ENCODE data around the gene OR2C3.

DNA sequence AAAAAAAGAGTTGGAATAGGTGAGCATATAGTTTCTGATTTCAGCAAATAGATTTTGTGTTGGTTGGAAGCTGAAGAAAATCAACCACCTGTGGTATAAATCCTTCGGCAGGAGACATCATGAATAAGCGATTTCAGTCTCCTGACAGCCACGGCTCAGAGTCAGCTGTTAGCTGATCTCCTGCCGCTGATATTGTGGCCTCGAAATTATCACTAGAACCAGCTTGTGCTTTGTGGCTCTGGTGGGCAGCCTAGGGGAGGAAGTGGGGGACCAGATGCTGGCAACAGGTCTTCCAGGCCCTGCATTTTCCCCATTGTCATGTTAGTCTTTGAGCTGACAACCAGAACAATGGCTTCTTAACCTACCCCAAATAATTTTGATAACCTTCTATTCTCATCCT is 11.9 kb upstream of the OR2C3 start:
- no peak for TF ChIP-seq EP300 (IDR thresholded peaks at IDR 0.05; ENCODE audit: borderline replicate concordance in 1 of 2, low read depth in 2 of 2, low read length in 2 of 2)
- TF ChIP-seq, protein P1, sequence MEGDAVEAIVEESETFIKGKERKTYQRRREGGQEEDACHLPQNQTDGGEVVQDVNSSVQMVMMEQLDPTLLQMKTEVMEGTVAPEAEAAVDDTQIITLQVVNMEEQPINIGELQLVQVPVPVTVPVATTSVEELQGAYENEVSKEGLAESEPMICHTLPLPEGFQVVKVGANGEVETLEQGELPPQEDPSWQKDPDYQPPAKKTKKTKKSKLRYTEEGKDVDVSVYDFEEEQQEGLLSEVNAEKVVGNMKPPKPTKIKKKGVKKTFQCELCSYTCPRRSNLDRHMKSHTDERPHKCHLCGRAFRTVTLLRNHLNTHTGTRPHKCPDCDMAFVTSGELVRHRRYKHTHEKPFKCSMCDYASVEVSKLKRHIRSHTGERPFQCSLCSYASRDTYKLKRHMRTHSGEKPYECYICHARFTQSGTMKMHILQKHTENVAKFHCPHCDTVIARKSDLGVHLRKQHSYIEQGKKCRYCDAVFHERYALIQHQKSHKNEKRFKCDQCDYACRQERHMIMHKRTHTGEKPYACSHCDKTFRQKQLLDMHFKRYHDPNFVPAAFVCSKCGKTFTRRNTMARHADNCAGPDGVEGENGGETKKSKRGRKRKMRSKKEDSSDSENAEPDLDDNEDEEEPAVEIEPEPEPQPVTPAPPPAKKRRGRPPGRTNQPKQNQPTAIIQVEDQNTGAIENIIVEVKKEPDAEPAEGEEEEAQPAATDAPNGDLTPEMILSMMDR (IDR thresholded peaks at IDR 0.05; ENCODE audit: control extremely low read depth in 1 of 3, insufficient read depth in 1 of 3, low read depth in 1 of 3, low read length in 3 of 3) = no peak

Measured in H1 (cell line).